Astrocyte (in vitro differentiated cells and primary cell): ENCODE data around the gene SEC16B.

Experiments
- CTCF ChIP-seq: IDR thresholded peaks from 2 replicates; pipeline ENCODE4 v1.5.1; 2011; ENCODE audit warnings: low read depth, mild to moderate bottlenecking, inconsistent platforms, low read length, moderate library complexity; ENCODE audit not compliant: insufficient read depth
- EZH2 ChIP-seq: IDR thresholded peaks from 2 replicates; pipeline ENCODE4 v1.6.1; 2012; ENCODE audit warnings: mild to moderate bottlenecking, low read length, inconsistent platforms; ENCODE audit not compliant: insufficient read depth

GRCh38 chr1:177902266-177902665 lies 67.6 kb downstream of the SEC16B start:
- no peak for TF ChIP-seq CTCF
- no peak for TF ChIP-seq EZH2
